ENCODE measurements around the gene ORC6. TPM values are rescaled to one million over a fixed set of nuclear protein-coding genes. Genes with fewer than 3 reads are reported as not detected.
A peak's percentile ranks its signal among the peaks of the same experiment; 100 is the strongest.
"Not testable (repeated sequence)": the region's sequence is repeated elsewhere in the genome, so short reads cannot be mapped to it uniquely, and the experiment has no call there.

Gene ORC6
- 11.1 TPM for total RNA-seq (ENCODE audit: insufficient read depth, low replicate concordance)

GRCh38 chr16:46689365-46690280 lies at the start of gene ORC6:
ORC6 (plus strand) TSS chr16:46689659; CDS start chr16:46689706, 47 bp downstream.
- peak; percentile 99 for DNase-seq (ENCODE audit: low spot score)

GRCh38 chr16:46648656-46649055 lies 40.8 kb upstream of the ORC6 start:
- DNase-seq (ENCODE audit: low spot score) = no peak

DNA sequence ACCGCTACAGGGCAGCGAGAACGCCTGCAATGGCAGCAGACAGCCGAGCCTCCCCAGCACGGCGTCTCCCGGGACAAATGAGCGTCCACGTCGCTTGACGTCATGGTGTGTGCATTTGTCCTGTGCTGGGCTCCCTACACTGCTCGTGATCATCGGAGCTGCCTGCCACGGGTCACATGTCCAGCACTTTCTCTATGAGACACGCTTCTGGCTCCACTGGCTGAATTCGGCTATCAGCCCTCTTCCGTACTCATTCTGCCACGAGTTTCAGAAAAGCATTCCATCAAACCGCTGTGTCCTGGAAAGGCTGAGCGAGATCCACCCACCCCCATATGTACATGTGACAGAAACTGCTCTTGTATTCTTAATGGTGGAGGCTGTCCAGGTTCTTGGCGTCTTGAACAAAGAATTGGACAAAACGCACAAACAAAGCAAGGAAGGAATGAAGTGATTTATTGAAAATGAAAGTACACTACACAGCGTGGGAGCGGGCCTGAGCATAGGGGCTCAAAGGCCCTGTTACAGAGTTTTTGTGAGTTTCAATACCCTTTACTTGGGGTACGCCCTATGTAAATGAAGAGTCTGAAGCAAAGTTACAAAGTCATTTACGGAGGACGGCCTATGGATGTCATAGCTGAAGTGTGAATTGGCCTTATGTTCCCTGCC lies 39.7 kb upstream of the ORC6 start:
- DNase-seq (ENCODE audit: low spot score) = no peak

GRCh38 chr16:46650254-46650623 lies 39.2 kb upstream of the ORC6 start:
- DNase-seq (ENCODE audit: low spot score) = no peak

DNA sequence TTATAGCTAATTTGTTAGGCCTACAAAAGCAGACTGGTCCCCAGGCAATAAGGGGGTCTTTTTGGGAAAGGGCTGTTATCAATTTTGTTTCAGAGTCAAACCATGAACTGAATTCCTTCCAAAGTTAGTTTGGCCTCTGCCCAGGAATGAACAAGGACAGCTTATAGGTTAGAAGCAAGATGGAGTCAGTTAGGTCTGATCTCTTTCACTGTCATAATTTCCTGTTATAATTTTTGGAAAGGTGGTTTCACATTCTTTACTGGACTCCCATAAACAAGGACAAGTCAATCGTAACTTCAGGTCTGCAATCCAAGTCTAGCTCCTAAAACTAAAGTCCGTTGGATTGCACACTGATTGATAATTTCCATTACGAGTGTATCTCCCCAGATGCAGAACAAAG lies 38.2 kb upstream of the ORC6 start:
- no peak for DNase-seq (ENCODE audit: low spot score)

GRCh38 chr16:46658925-46659324 lies 30.5 kb upstream of the ORC6 start:
- DNase-seq (ENCODE audit: low spot score) = peak; percentile 28

DNA sequence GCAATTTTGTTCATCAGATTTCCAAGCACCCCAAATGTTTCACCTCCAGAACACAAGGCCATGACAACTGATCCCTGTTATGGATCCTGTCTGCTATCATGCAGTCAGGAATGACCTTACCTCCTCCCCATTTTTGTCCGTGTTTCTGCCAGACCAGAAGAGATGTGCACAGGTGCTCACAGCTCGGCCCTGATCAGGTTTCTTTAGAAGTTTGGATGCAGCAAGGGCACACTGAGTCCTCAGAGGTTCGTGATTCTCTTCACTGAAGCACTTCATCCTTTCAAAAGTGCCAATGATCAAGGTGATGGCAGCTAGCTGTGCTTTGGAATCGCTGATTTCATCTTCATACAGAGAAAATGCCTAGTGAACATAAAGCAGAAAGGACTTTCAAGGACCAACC lies 27.3 kb upstream of the ORC6 start:
- no peak for DNase-seq (ENCODE audit: low spot score)

DNA sequence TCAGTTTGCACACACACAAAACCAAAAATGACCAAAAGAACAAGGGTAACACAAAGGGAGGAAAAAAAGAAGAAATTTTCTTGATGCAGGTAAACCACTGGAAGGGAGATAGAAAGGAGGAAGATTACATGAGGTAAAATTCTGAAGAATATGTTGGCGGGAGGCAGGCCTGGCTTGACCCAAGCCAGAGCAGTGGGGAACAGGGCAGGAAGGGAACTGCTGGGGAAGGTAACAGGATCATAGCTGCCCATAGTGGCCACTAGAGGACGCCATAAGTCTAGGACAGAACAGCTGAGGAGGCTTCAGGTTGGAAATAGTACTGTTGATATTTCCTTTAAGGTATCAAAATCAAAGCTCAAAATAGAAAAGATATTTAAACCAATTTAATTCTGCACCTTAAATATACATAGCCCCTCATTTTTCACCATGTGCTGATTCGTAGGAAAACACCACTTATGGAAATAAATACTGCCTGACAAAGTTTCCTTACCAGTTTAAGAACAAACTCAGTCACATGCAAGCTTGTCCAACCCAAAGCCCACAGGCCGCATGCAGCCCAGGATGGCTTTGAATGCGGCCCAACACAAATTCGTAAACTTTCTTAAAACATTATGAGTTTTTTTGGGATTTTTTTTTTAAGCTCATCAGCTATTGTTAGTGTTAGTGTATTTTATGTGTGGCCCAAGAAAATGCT lies 16.0 kb upstream of the ORC6 start:
- peak; percentile 43 for DNase-seq (ENCODE audit: low spot score)

- not testable (repeated sequence) for DNase-seq (ENCODE audit: low spot score)
Measured at GRCh38 chr16:46677943-46678342, 11.5 kb upstream of the ORC6 start.

- not testable (repeated sequence) for DNase-seq (ENCODE audit: low spot score)
Measured at GRCh38 chr16:46681867-46682266, 7.6 kb upstream of the ORC6 start.

DNA sequence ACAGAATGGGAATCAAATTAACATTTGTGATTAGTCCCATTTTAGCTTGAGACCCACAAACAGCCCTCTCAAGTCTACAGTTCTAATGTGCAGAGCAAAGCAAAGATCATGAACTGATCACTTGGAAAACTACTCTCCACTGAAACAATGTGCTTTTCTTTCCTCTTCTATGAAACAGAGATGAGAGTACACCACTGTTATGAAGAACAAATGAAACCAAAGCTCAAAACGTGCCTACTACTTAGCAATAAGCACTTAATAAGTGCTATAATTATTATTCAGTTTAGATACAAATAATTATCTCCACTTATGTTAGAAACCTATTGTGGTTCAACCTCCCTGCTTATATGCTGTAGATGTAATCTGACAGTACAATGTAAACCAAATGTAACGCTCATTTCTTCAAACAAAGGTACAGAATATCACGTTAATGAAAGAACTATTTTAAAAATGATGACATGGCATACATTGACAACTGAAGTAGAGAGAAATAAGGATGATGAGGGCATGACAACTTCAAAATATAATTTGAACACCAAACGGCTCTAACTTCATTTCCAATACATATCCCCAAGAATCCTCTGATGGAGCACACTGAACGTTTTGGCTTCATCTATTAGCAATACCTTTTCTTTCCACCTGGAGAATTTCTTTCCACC lies 2.5 kb upstream of the ORC6 start:
- DNase-seq (ENCODE audit: low spot score) = no peak

- no peak for DNase-seq (ENCODE audit: low spot score)
Measured at GRCh38 chr16:46687486-46687885, 2.0 kb upstream of the ORC6 start.

DNA sequence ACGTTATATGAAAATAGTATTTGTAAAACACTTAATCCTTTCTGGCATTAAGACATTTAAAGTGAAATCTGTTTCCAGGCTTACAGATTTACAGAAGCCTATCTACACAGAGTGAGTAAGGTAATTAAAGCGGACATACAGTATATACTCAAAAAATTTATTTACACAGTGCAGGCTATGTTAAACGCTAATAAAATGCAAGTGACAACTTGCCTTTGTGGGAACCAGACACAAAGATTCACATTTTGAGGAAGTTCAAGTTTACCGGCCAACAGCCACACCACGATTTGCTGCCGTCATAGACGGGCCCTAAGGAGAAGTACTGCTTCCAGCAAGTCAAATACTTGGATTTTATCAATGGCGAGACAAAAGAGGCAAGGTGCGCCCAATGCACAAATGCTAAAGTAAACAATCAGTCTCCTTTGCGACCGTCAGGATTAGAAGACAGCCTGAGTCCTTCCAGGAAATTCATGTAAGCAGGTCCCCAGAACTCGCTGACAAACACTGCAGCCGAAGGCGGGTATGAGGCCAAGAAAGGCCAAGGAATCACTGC lies 1.3 kb upstream of the ORC6 start:
- DNase-seq (ENCODE audit: low spot score) = peak; percentile 52

DNA sequence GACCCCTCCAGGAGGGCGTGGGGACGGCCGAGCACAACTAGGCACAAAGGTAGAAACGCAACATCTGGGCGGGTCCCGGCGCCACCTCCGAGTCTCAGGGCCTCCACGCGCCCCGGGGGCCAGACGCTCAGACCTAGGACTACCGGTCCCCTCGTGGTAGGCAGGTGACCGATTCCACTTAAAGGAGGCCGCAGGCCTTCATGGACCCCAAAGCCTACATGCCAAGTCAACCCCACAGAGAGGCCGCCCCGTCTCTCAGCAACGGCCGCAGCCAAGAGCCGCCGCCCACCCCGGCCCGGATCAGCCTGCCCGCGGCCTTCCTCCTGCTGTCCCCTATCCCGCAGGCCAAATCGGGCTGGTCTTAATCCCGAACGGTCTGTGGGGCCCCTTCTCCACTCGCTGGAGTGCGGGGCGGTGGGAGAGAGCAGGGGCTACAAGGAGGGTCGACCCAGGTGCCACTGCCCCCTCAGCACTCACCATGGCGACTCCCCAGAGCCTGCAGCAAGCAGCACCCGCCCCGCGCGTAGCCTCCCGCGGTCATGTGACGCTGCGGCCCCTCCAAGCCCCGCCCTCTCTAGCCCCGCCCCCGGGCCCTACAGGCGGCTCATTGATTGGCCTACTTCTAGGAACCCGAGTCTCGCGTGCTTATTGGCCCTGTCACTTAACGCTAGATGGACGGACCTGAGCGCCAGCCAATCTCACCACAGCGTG lies 650 bp upstream of the ORC6 start, which contains the start of gene VPS35:
Gene VPS35, minus strand, starts transcription at position 525 of the 711 bp plus-strand sequence. Its CDS starts 45 bp downstream, at position 480.
- peak; percentile 99 for DNase-seq (ENCODE audit: low spot score)

- peak; percentile 1 for DNase-seq (ENCODE audit: low spot score)
Measured at GRCh38 chr16:46690281-46691178, 1.1 kb downstream of the ORC6 start.

GRCh38 chr16:46691726-46692125 lies 2.3 kb downstream of the ORC6 start:
- no peak for DNase-seq (ENCODE audit: low spot score)

DNA sequence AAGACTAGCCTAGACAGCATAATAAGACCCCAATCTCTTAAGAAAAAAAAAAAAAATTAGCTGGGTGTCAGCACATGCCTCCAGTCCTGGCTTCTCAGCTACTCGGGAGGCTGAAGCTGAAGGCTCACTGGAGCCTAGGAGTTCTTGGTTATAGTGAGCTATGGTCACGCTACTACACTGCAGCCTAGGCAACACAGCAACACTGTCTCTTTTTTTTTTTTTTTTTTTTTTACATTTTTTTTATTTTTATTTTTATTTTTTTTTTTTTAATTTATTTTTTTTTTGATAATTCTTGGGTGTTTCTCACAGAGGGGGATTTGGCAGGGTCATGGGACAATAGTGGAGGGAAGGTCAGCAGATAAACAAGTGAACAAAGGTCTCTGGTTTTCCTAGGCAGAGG lies 4.1 kb downstream of the ORC6 start:
- no peak for DNase-seq (ENCODE audit: low spot score)

DNA sequence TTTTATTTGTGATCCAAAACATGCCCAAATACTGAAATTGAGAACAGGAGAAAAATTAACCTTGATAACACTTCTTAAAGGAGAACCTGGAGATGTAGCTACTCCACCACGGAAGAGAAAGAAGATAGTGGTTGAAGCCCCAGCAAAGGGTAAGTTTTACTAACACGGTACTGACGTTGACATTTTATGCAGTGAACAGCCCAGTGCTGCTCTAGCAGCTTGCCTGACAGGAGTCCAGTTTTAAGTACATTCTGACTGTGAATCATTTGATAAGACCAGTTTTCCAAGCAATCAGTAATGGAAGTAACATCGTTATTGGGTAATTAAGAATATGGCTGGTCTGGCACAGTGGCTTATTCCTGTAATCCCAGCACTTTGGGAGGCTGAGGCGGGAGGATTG lies 6.5 kb downstream of the ORC6 start:
- DNase-seq (ENCODE audit: low spot score) = no peak

GRCh38 chr16:46696957-46697356 lies 7.5 kb downstream of the ORC6 start:
- DNase-seq (ENCODE audit: low spot score) = no peak

DNA sequence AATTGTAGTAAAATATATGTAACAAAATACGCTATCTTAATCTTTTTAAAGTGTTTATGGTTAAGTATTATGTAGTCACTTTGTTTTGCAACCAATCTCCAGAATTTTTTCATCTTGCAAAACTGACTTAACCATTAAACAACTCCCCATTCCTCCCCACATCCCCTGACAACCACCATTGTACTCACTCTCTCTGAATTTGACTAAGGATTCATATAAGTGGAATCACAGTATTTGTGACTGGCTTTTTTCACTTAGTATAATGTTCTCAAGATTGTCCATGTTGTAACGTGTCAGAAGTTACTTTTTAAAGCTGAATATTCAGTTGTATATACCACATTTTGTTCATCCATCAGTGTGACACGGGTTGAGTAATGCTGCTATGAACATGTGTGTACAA lies 10.6 kb downstream of the ORC6 start:
- no peak for DNase-seq (ENCODE audit: low spot score)
